ENCODE results near the gene PKNOX1.
A peak's percentile ranks its signal among the peaks of the same experiment; 100 is the strongest.
"Not testable (repeated sequence)": the region's sequence is repeated elsewhere in the genome, so short reads cannot be mapped to it uniquely, and the experiment has no call there.

PKNOX1 gene

GRCh38 chr21:42951193-42951592 lies 23.2 kb upstream of the PKNOX1 start:
- DNase-seq (ENCODE audit: low read depth in 2 of 2): not testable (repeated sequence)

DNA sequence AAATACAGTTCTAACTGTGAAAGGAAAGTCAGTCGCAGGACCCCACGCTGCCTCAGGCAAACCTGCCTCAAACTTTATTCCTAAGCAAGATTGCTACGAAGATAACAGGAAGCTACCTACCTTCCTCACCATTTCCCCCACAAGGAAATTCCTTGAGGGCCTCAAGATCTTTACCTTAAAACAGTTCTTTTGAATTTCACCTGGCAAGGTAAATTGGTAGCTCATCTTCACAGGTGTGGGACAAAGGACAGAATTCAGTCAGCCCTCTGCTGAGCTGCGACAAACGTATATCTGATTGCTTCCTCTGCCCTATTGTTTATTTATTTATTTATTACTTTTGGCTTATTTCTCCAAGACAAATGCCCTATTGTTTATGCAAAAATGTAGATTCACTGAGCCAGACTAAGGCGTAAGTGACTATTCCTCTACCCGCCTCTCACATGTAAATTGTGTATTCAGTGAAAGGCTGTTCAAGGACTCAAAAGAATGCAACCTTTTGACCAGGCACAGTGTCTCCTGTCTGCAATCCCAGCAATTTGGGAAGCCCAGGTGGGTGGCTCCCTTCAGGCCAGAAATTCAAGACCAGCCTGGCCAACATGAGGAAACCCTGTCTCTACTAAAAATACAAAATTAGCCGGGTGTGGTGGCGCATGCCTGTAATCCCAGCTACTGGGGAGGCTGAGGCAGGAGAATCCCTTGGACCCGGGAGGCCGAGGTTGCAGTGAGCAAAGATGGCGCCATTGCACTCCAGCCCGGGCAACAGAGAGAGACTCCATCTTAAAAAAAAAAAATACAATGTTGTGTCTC lies 17.3 kb upstream of the PKNOX1 start:
- DNase-seq (ENCODE audit: low read depth in 2 of 2): no peak

DNA sequence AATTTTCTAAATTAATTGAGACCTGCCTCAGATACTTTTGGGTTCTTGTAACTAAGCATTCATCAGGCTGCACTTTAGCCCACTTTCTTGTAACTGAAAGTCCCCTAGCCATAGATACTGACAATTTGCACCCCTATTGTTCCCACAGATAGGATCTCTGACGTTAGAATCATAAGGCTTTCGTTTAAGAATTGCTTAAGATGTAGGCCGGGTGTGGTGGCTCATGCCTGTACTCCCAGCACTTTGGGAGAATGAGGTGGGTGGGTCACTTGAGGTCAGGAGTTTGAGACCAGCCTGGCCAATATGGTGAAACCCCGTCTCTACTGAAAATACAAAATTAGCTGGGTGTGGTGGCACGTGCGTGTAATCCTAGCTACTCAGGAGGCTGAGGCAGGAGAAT lies 16.2 kb upstream of the PKNOX1 start:
- DNase-seq (ENCODE audit: low read depth in 2 of 2): not testable (repeated sequence)

GRCh38 chr21:42959728-42960127 lies 14.6 kb upstream of the PKNOX1 start:
- no peak for DNase-seq (ENCODE audit: low read depth in 2 of 2)

DNA sequence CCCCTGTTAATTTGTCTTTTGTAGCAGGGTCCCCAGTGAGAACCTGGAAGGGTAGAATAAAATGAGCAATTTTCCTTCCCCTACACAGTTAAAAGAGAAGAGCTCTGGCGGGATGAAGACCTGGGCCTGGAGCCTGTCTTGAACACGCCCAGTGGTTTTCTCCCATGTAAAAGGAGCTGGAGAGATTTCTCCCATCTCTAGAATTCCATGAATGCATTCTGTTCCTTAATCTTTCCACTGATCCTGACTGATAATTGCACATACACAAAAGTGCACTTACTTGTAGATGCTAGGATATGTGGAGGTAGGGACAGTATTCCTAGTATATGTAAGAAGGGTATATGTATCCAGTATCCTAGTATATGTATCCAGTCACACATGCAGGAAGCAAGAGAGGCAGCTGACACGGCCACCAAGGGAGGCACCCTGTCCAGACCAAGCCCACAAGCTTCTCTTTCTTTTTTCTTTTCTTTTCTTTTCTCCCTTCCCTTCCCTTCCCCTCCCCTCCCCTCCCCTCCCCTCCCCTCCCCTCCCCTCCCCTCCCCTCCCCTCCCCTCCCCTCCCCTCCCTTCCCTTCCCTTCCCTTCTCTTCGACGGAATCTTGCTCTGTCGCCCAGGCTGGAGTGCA lies 11.9 kb upstream of the PKNOX1 start:
- no peak for DNase-seq (ENCODE audit: low read depth in 2 of 2)

- DNase-seq (ENCODE audit: low read depth in 2 of 2): no peak
Observed at GRCh38 chr21:42964086-42964485, 10.3 kb upstream of the PKNOX1 start.

GRCh38 chr21:42964546-42965210 lies 9.7 kb upstream of the PKNOX1 start:
- DNase-seq (ENCODE audit: low read depth in 2 of 2): no peak

DNA sequence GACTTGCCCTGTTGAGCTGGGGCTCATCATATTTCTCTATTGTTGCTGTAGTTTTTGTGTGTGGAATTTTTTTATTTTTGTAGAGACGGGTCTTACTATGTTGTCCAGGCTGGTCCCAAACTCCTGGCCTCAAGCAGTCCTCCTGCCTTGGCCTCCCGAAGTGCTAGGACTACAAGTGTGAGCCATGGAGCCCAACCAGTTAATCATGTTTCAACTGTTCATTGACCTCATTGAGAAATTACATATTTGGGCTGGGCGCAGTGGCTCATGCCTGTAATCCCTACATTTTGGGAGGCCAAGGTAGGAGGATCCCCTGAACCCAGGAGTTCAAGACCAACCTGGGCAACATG lies 9.2 kb upstream of the PKNOX1 start:
- DNase-seq (ENCODE audit: low read depth in 2 of 2): no peak

GRCh38 chr21:42967616-42968015 lies 6.7 kb upstream of the PKNOX1 start:
- not testable (repeated sequence) for DNase-seq (ENCODE audit: low read depth in 2 of 2)

DNA sequence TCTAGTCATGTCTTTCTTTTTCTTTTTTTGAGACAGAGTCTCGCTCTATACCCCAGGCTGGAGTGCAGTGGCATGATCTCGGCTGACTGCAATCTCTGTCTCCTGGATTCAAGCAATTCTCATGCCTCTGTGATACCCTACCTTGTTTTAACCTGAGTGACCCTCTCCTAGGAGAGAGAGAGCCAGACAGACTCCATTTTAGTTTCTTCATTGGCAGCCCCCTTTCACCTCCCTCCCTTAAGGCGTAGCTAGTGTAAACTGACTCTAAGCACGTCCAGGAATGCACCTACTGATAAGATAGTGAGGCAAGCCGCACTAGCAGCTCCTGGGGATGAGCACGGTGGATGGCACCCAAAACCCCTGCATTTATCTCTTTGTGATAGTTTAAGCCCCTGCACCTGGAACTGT lies 5.2 kb upstream of the PKNOX1 start:
- DNase-seq (ENCODE audit: low read depth in 2 of 2): no peak

GRCh38 chr21:42970946-42971653 lies 3.3 kb upstream of the PKNOX1 start:
- no peak for DNase-seq (ENCODE audit: low read depth in 2 of 2)

DNA sequence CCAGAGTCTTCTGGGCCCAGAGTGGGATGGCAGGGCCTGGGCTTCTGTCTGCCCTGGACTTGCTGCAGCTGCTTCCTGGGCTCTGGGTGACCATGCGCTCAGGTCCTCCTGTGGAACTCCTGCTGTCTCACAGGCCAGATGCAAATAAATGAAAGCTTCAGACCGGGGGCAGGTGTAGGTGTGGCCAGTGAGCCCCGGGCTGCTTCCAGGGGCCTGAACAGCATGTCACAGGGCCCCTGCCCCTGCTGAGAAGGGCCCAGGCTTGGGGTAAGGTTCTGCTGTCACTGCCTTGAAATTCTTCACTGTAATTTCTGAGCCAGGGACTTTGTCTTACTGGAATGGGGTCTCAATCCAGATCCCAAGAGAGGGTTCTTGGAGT lies 2.5 kb upstream of the PKNOX1 start:
- no peak for DNase-seq (ENCODE audit: low read depth in 2 of 2)

DNA sequence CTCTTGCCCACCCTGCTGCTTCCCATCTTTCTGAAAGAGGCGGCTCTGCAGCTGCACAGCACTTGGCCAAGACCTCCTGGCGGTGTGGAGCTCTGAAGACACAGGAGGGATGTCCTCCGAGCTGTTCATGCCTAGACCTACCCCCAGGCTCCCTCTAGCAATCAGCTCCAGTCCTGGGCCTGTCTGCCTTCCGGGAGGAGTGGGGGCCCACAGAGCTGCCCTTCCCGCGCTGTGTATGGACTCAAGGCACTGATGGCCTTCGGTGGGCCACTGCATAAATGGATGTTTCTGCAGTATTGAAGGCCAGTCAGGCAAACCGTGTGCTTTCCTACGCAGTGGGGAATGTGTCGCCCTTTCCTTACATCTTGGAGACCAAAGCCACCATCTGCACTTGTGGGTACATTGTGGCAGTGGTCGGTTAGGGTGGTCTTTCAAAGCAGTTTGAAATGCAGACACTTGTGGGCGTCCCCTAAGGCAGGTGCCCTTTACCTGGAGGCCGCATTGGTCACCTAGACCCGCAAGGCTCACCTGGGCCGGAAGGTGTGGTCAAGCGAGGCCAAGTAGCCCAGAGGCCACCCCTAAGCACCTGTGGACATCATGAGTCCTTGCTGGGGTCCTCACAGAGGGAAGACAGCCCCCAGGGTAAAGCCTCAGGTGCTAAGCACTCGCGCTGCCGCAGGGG lies 912 bp upstream of the PKNOX1 start:
- no peak for DNase-seq (ENCODE audit: low read depth in 2 of 2)

GRCh38 chr21:42974832-42975820 lies 764 bp downstream of the PKNOX1 start:
- DNase-seq (ENCODE audit: low read depth in 2 of 2): peak; percentile 52 to 55

DNA sequence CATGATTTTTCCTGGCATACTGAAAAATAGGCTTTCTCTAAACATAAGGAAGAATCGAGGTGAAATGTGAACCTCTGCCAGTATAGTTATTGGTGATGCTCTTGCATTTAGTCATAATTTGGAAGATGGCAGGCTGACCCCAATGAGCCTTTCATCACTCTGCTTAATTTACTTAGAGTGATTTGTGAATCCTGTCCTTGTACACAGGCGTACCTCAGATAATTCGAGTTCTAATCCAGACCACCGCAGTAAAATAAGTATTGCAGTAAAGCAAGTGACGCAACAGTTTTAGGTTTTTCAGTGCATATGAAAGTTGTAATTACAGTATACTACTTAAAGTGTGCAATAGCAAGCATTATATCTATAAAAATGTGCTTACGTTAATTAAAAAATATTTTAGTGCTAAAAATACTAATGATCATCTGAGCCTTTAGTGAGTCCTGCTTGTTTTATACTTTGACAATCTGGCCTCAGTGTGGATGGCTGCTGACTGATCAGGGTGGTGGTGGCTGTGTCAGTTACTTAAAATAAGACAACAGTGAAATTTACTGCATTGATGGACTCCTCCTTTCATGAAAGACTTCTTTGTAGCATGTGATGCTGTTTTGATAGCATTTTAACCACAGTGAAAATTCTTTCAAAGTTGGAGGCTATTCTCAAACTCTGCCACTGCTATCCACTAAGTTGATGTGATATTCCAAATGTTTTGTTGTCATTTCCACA lies 1.7 kb downstream of the PKNOX1 start:
- no peak for DNase-seq (ENCODE audit: low read depth in 2 of 2)

- no peak for DNase-seq (ENCODE audit: low read depth in 2 of 2)
Observed at GRCh38 chr21:42980312-42981213, 6.2 kb downstream of the PKNOX1 start.

GRCh38 chr21:42981214-42981523 lies 6.8 kb downstream of the PKNOX1 start:
- DNase-seq (ENCODE audit: low read depth in 2 of 2): no peak

DNA sequence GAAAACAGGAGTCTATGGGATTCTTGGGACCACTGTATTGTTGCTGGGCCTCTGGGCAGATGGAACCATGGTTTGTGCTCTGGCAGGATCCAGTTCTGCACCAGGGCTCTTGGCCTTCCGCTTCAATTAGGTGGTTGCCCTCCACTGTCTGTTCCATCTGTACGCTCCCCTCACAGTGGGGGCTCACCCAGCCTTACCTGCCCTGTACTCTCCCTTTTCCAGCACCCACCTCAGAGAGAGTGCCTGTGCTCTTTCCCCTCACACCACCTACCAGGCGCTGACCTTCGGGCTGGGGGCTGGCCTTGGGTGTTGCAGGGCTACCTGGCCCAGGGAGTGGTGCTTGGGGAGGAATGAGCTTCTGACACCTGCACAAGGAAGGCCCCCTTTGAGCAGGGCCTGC lies 7.5 kb downstream of the PKNOX1 start:
- no peak for DNase-seq (ENCODE audit: low read depth in 2 of 2)

GRCh38 chr21:42983103-42983502 lies 8.7 kb downstream of the PKNOX1 start:
- no peak for DNase-seq (ENCODE audit: low read depth in 2 of 2)
